Endothelial cell of umbilical vein (primary cell): ENCODE results near the gene VAC14. TPM values are rescaled to one million over a fixed set of nuclear protein-coding genes. Genes with fewer than 3 reads are reported as not detected.

ENCODE experiments used
- BruUV-seq: library from RNA; stranded (reverse); fragments of 400-500 nt; replicated peaks from 2 replicates; lab custom pipeline; 2021; lab: Mats Ljungman, UMichigan
- CTCF ChIA-PET: fragments of 300-600, 350-600 bp; sonication (Branson Sonifier 250); formaldehyde crosslinking; loops from one replicate; lab custom pipeline; 2021; ENCODE audit warnings: antibody characterized with exemption, inconsistent platforms; lab: Charles Lee
- POLR2A ChIA-PET: fragments of 300-600, 350-600 bp; sonication (Branson Sonifier 250); formaldehyde crosslinking; loops from one replicate; lab custom pipeline; 2021; ENCODE audit warnings: antibody characterized with exemption, inconsistent platforms; lab: Charles Lee
- DNase-seq: peaks from one replicate; pipeline ENCODE4 v3.0.0-alpha.2; 2011; ENCODE audit warnings: low read depth, low spot score
- FAIRE-seq: peaks from 2 replicates; lab custom pipeline; 2011; peaks lifted over from hg19 to GRCh38; lab: Jason Lieb, UNC
- H2AFZ ChIP-seq: 2 replicates; pipeline ENCODE4 v1.6.0; 2012; ENCODE audit warnings: low read depth, low read length, control low read depth, inconsistent platforms
- H3K27ac ChIP-seq: 2 replicates; pipeline ENCODE4 v1.5.1; 2011; ENCODE audit warnings: low read depth, mild to moderate bottlenecking, control low read depth, low read length, moderate library complexity; ENCODE audit not compliant: insufficient read depth
- H3K27me3 ChIP-seq, 2 experiments: 2 replicates each; pipeline versions ENCODE4 v1.6.0 to v1.6.1; 2011; ENCODE audit warnings: low read length in 2 of 2, mixed read lengths in 1 of 2; ENCODE audit not compliant: control insufficient read depth in 2 of 2, insufficient read depth in 2 of 2
- H3K36me3 ChIP-seq, 2 experiments: 2 replicates in 1 of 2; 3 replicates in 1 of 2; pipeline ENCODE4 v1.5.1; 2011; ENCODE audit warnings: low read length in 2 of 2, mild to moderate bottlenecking in 1 of 2, moderate library complexity in 1 of 2; ENCODE audit not compliant: control insufficient read depth in 2 of 2, insufficient read depth in 2 of 2; ENCODE audit errors: extremely low read depth in 1 of 2
- H3K4me1 ChIP-seq: 3 replicates; pipeline ENCODE4 v1.5.1; 2011; ENCODE audit warnings: mild to moderate bottlenecking, low read length; ENCODE audit not compliant: control insufficient read depth, insufficient read depth; ENCODE audit errors: extremely low read depth
- H3K4me2 ChIP-seq: 2 replicates; pipeline ENCODE4 v1.6.1; 2011; ENCODE audit warnings: low read length, control low read depth, mixed read lengths; ENCODE audit not compliant: insufficient read depth
- H3K4me3 ChIP-seq, 3 experiments: fragments of 200-600 bp in 1 of 3; sonication (generic), shearing (Covaris generic) in 1 of 3; replicated peaks in 1 of 3; 2 replicates each; pipeline ENCODE4 v1.5.1; 2011 to 2016; ENCODE audit warnings: control low read depth in 3 of 3, low read length in 3 of 3, mild to moderate bottlenecking in 2 of 3, inconsistent platforms in 1 of 3, low read depth in 1 of 3, moderate library complexity in 1 of 3; ENCODE audit not compliant: insufficient read depth in 1 of 3
- H3K79me2 ChIP-seq: 2 replicates; pipeline ENCODE4 v1.6.0; 2012; ENCODE audit warnings: low read length, inconsistent platforms; ENCODE audit not compliant: control insufficient read depth, insufficient read depth
- H3K9ac ChIP-seq: replicated peaks from 2 replicates; pipeline ENCODE3; 2011; ENCODE audit warnings: low read length, control low read depth; ENCODE audit not compliant: insufficient read depth; ENCODE audit errors: extremely low read depth
- H3K9me1 ChIP-seq: replicated peaks from 3 replicates; pipeline ENCODE4 v1.6.0; 2011; ENCODE audit warnings: mild to moderate bottlenecking, low read length; ENCODE audit not compliant: control insufficient read depth, insufficient read depth; ENCODE audit errors: extremely low read depth
- H3K9me3 ChIP-seq: replicated peaks from 2 replicates; pipeline ENCODE4 v1.5.1; 2012; ENCODE audit warnings: low read length, inconsistent platforms; ENCODE audit not compliant: control insufficient read depth, insufficient read depth
- H4K20me1 ChIP-seq: replicated peaks from 2 replicates; pipeline ENCODE3; 2011; ENCODE audit warnings: mild to moderate bottlenecking, low read length; ENCODE audit not compliant: control insufficient read depth, insufficient read depth; ENCODE audit errors: extremely low read depth
- CTCF ChIP-seq, 2 donors: IDR thresholded peaks; 1 replicate in 1 of 2; 2 replicates in 1 of 2; pipeline ENCODE4 v1.5.1; 2011; ENCODE audit warnings: low read length in 2 of 2, mild to moderate bottlenecking in 2 of 2, moderate library complexity in 2 of 2, control low read depth in 1 of 2, inconsistent platforms in 1 of 2, low read depth in 1 of 2; ENCODE audit not compliant: insufficient read depth in 1 of 2; ENCODE audit errors: extremely low read depth in 1 of 2
- EZH2 ChIP-seq: IDR thresholded peaks from 2 replicates; pipeline ENCODE4 v1.6.1; 2012; ENCODE audit warnings: borderline replicate concordance, low read depth, mild to moderate bottlenecking, moderate library complexity, low read length, inconsistent platforms; ENCODE audit not compliant: severe bottlenecking
- FOS ChIP-seq: IDR thresholded peaks from 2 replicates; pipeline ENCODE4 v1.6.1; 2011; ENCODE audit warnings: mild to moderate bottlenecking, low read length, moderate library complexity, borderline replicate concordance; ENCODE audit not compliant: insufficient read depth
- GATA2 ChIP-seq: IDR thresholded peaks from 2 replicates; pipeline ENCODE4 v1.7.0; 2011; ENCODE audit warnings: low read depth, mild to moderate bottlenecking, moderate library complexity, mixed read lengths, low read length; ENCODE audit not compliant: insufficient read length, insufficient read depth
- JUN ChIP-seq: IDR thresholded peaks from 2 replicates; pipeline ENCODE4 v1.6.1; 2011; ENCODE audit warnings: borderline replicate concordance, low read depth; ENCODE audit not compliant: insufficient read length, insufficient read depth
- MAX ChIP-seq: IDR thresholded peaks from 2 replicates; pipeline ENCODE4 v1.6.1; 2011; ENCODE audit not compliant: insufficient read depth, insufficient read length
- MYC ChIP-seq: IDR thresholded peaks from one replicate; pipeline ENCODE4 v1.6.1; 2011; ENCODE audit warnings: mild to moderate bottlenecking, low read depth, low read length
- POLR2A ChIP-seq: IDR thresholded peaks from 2 replicates; pipeline ENCODE4 v1.6.1; 2012; ENCODE audit warnings: low read depth, mild to moderate bottlenecking, control low read depth, low read length
- POLR2AphosphoS5 ChIP-seq: IDR thresholded peaks from 2 replicates; pipeline ENCODE4 v1.6.1; 2012; ENCODE audit warnings: low read depth, mild to moderate bottlenecking, control low read depth, low read length, moderate library complexity; ENCODE audit not compliant: insufficient read depth
- dilution Hi-C: fragments of 300-500 bp; cut with MboI; formaldehyde crosslinking; loops from one replicate; pipeline ENCODE4 v1.15.0; 2019; ENCODE audit warnings: low sequenced_read_pairs; ENCODE audit not compliant: extremely low pct_ligation_motif_present
- intact Hi-C: fragments of 100-400 bp; cut with micrococcal nuclease; formaldehyde crosslinking; loops from one replicate; pipeline ENCODE4 v1.10.0; 2022
- polyA plus RNA-seq, 4 experiments: library from polyadenylated mRNA; depleted of rRNA in 3 of 4; stranded (reverse) in 3 of 4; unstranded in 1 of 4; fragments of >200 nt; gene quantifications; 2 replicates each; pipeline versions ENCODE4 v1.2.1 to v1.2.3, GENCODE V29; 2011 to 2012; ENCODE audit warnings: missing spikeins in 1 of 4
- total RNA-seq: library from RNA; stranded (reverse); gene quantifications from 2 replicates; pipeline ENCODE4 v1.2.3, GENCODE V29; 2021

VAC14 gene
- total and polyA plus RNA-seq, 2 donors (not counting 3 experiments of a cell fraction or from before 2014, with no cell fraction given), result 37.6 to 57.9 TPM

- ChIA-PET CTCF (interaction anchor here (0.6 to 3.4 kb wide), 23 partner anchors 9 to 215 kb away, joined by 3 to 54 read pairs (median 5); partner anchors contain the start of genes COG4 and MTSS2), POLR2A (interaction anchor here (1.1 kb wide), 1 partner anchor 42 kb away, joined by 3 read pairs; no protein-coding TSS in a partner anchor)
- H3K9me3 ChIP-seq, result no peaks in the 10 kb centered on the region
- H4K20me1 ChIP-seq, result no peaks in the 10 kb centered on the region
- H3K4me1 ChIP-seq, result peaks cover 3% of the 10 kb centered on the region
- no peaks in the 10 kb centered on the region for H3K79me2 ChIP-seq
- no peak for DNase-seq
- TF ChIP-seq FOS, result no peak
- TF ChIP-seq GATA2, result no peak
- no peak for TF ChIP-seq POLR2A
- no peak for TF ChIP-seq MYC
- no peak for TF ChIP-seq POLR2AphosphoS5
- TF ChIP-seq JUN, result no peak
- no peak for TF ChIP-seq EZH2
- no peak for TF ChIP-seq CTCF (IDR thresholded peaks at IDR 0.05; ENCODE audit: extremely low read depth in 1 of 2, insufficient read depth in 1 of 2, low read depth in 1 of 2, low read length in 2 of 2)
- TF ChIP-seq MAX, result no peak
- BruUV-seq, result no TSS peak
- no peak overlapping the region for H3K4me3 ChIP-seq
- FAIRE-seq, result no peak
- intact Hi-C loops, result loop anchor here (1.0 kb wide), 3 partner anchors 34 to 57 kb away; no protein-coding TSS in a partner anchor
- H3K9me1 ChIP-seq, result no peaks in the 10 kb centered on the region
- no peak overlapping the region for H3K4me2 ChIP-seq
- dilution Hi-C loops, result no loop called here
- no peaks in the 10 kb centered on the region for H3K27me3 ChIP-seq
- H3K9ac ChIP-seq, result no peak overlapping the region
- no peaks in the 10 kb centered on the region for H3K36me3 ChIP-seq
- no peak overlapping the region for H3K27ac ChIP-seq
- H2AFZ ChIP-seq, result no peak overlapping the region
These were observed 63.4 kb downstream of the VAC14 start for GRCh38 chr16:70737377-70738082.
